ENCODE data around the gene RBM28. TPM values are rescaled to one million over a fixed set of nuclear protein-coding genes. Genes with fewer than 3 reads are reported as not detected.
A peak's percentile ranks its signal among the peaks of the same experiment; 100 is the strongest.

RBM28 gene
- total RNA-seq, 2 experiments from 2014 or later: 55.0 to 55.2 TPM

DNA sequence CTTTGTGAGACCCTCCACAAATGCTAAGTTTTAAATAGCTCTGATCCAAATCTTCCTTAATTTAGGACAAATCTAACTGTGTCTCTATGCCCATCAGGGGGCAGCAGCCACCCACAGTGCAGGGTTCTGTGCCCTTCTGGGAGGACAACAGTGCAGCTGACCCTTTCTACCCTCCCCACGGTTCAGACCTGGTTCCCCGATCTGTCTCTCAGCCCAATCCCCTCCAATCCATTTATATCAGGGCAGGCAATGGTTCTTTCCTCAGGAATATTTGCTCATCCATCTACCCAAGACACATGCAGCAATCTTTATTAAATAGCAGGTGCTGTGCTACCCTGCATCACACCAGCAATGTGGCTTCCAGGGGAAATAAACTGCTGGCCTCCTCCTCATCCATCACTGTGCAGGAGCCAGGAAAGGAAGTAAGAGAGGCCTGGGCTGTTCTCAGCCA lies 4.0 kb upstream of the RBM28 start:
- ATAC-seq: no peak
- intact Hi-C loops (cut with DNase I, micrococcal nuclease): loop anchor here (1.0 to 10.0 kb wide), 4 partner anchors 15 to 107 kb away; partner anchors contain the start of gene HILPDA (in 1 of the 2)
- Mint-ChIP-seq H3K4me1 (peaks cover 8% of the 10 kb centered on the region), H3K36me3 (ENCODE audit: low read depth) (no peaks in the 10 kb centered on the region), H3K9me3 (ENCODE audit: low read depth) (no peaks in the 10 kb centered on the region), H3K27me3 (peaks cover 16% of the 10 kb centered on the region), H3K27ac (no peak overlapping the region), H3K4me3 (no peak overlapping the region)
- ChIA-PET POLR2A (interaction anchor here (1.4 kb wide), 1 partner anchor 40 kb away, joined by 4 read pairs; no protein-coding TSS in a partner anchor), CTCF (interaction anchor here (0.6 to 8.8 kb wide), 25 partner anchors 9 to 202 kb away, joined by 3 to 321 read pairs (median 5); partner anchors contain the start of gene PRRT4)
- DNase-seq: peak; percentile 77

DNA sequence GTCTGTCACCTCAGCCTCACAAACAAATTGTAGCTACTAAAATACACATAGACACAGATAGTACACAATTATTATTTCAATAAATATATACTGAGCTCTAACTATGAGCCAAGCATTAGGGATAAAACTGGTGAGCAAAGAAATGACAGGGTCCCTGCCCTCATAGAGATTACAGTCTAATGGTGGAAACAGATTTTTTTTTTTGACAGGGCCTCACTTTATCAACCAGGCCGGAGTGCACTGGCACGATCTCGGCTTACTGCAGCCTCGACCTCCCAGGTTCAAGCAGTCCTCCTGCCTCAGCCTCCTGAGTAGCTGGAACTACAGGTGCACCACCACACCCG lies 695 bp upstream of the RBM28 start:
- H3K27ac Mint-ChIP-seq: no peak overlapping the region
- CTCF ChIA-PET: interaction anchor here (0.7 to 8.8 kb wide), 16 partner anchors 9 to 1480 kb away, joined by 3 to 321 read pairs (median 4); partner anchors contain the start of gene METTL2B
- DNase-seq (no peak), ATAC-seq (no peak)
- H3K4me1 Mint-ChIP-seq: peaks cover 25% of the 10 kb centered on the region
- POLR2A ChIA-PET: interaction anchor here (0.6 to 1.1 kb wide), 2 partner anchors 63 to 131 kb away, joined by 4 to 6 read pairs; no protein-coding TSS in a partner anchor
- H3K36me3 Mint-ChIP-seq (ENCODE audit: low read depth): peaks cover 7% of the 10 kb centered on the region
- no peaks in the 10 kb centered on the region for H3K9me3 Mint-ChIP-seq (ENCODE audit: low read depth)
- H3K27me3 Mint-ChIP-seq: peaks cover 9% of the 10 kb centered on the region
- intact Hi-C loops (cut with DNase I, micrococcal nuclease): loop anchor here (5.0 to 10.0 kb wide), 4 partner anchors 110 to 952 kb away; partner anchors contain the start of genes ZNF800 (in 2 of the 2), HILPDA (in 1 of the 2) and METTL2B (in 1 of the 2)
- H3K4me3 Mint-ChIP-seq: no peak overlapping the region

DNA sequence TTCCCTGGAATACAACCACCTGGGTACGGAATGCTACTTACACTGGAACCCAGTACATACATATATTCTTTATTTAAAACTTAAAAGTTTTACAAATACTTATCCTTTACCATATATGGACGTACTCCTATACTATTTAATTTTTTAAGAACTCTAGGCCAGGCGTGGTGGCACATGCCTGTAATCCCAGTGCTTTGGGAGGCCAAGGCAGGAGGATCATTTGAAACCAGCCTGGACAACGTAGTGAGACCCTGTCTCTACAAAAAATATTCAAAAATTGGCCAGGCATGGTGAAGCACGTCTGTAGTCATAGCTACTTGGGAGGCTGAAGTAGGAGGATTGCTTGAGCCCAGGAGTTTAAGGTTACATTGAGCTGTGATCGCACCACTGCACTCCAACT lies 2.0 kb downstream of the RBM28 start:
- DNase-seq: no peak
- no peak overlapping the region for H3K27ac Mint-ChIP-seq
- no peaks in the 10 kb centered on the region for H3K27me3 Mint-ChIP-seq
- ATAC-seq: no peak
- POLR2A ChIA-PET: no interaction called here
- peaks cover 25% of the 10 kb centered on the region for H3K4me1 Mint-ChIP-seq
- H3K36me3 Mint-ChIP-seq (ENCODE audit: low read depth): peaks cover 22% of the 10 kb centered on the region
- intact Hi-C loops (cut with DNase I, micrococcal nuclease): loop anchor here (5.0 to 10.0 kb wide), 4 partner anchors 113 to 949 kb away; partner anchors contain the start of genes ZNF800 (in 2 of the 2), HILPDA (in 1 of the 2) and METTL2B (in 1 of the 2)
- H3K9me3 Mint-ChIP-seq (ENCODE audit: low read depth): no peaks in the 10 kb centered on the region
- CTCF ChIA-PET: interaction anchor here (0.8 to 1.0 kb wide), 3 partner anchors 7 to 58 kb away, joined by 3 to 4 read pairs (median 4); no protein-coding TSS in a partner anchor
- peak overlapping the region; percentile 84 for H3K4me3 Mint-ChIP-seq

DNA sequence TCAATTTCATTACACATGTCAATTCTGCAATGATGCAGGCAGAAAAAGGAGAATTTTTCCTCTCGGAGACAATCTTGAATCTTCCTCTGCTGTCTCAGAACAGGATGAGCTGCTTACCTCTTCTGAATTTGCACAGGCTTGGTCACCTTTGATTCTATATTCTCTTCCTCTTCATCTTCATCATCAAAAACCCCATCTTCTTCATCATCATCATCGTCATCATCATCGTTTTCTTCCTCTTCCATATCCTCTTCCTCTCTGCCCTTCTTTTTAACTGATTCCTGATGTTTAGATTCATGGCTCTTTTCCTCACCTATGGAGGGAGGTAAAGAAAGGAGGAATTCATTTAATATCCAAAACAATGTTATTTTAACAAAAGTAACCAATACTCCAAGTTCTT lies 8.0 kb downstream of the RBM28 start:
- intact Hi-C loops (cut with DNase I, micrococcal nuclease): no loop called here
- Mint-ChIP-seq H3K27me3 (no peaks in the 10 kb centered on the region), H3K4me3 (no peak overlapping the region), H3K9me3 (ENCODE audit: low read depth) (no peaks in the 10 kb centered on the region), H3K4me1 (peaks cover 5% of the 10 kb centered on the region), H3K27ac (no peak overlapping the region), H3K36me3 (ENCODE audit: low read depth) (peaks cover 55% of the 10 kb centered on the region)
- CTCF ChIA-PET: interaction anchor here (2.1 kb wide), 1 partner anchor 8 kb away, joined by 7 read pairs; the partner anchor contains the start of gene RBM28
- DNase-seq (no peak), ATAC-seq (no peak)
- POLR2A ChIA-PET: no interaction called here

DNA sequence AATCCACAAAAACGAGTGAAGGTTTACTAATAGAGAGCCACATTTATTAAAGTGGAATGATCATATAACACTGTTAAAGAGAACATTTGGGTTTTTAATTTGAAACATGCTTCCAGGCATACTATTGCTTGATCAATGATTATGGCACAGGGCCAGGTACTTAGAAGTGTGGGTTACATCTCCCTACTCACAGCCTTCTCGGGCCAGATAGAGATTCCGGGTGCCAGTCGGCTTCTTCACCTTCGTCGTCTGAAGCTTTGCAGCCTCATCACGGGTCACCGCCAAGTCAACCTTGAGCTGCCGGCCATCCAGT lies 19.4 kb downstream of the RBM28 start:
- H3K9me3 Mint-ChIP-seq (ENCODE audit: low read depth): no peaks in the 10 kb centered on the region
- H3K4me1 Mint-ChIP-seq: peaks cover 12% of the 10 kb centered on the region
- ATAC-seq (no peak), DNase-seq (no peak)
- H3K4me3 Mint-ChIP-seq: no peak overlapping the region
- CTCF ChIA-PET: interaction anchor here (0.6 to 1.1 kb wide), 2 partner anchors 62 to 307 kb away, joined by 3 read pairs; no protein-coding TSS in a partner anchor
- H3K27ac Mint-ChIP-seq: no peak overlapping the region
- H3K27me3 Mint-ChIP-seq: no peaks in the 10 kb centered on the region
- POLR2A ChIA-PET: no interaction called here
- intact Hi-C loops (cut with DNase I, micrococcal nuclease): loop anchor here in 1 of 2 experiments (5.0 kb wide), 1 partner anchor 617 kb away; no protein-coding TSS in a partner anchor
- H3K36me3 Mint-ChIP-seq (ENCODE audit: low read depth): peaks cover 49% of the 10 kb centered on the region

- peaks cover 51% of the 10 kb centered on the region for H3K36me3 Mint-ChIP-seq (ENCODE audit: low read depth)
- ATAC-seq (no peak), DNase-seq (no peak)
- peaks cover 12% of the 10 kb centered on the region for H3K4me1 Mint-ChIP-seq
- intact Hi-C loops (cut with DNase I, micrococcal nuclease): loop anchor here in 1 of 2 experiments (5.0 kb wide), 1 partner anchor 616 kb away; no protein-coding TSS in a partner anchor
- POLR2A ChIA-PET: no interaction called here
- no peak overlapping the region for H3K27ac Mint-ChIP-seq
- CTCF ChIA-PET: interaction anchor here (0.6 to 1.1 kb wide), 2 partner anchors 63 to 307 kb away, joined by 3 read pairs; no protein-coding TSS in a partner anchor
- H3K9me3 Mint-ChIP-seq (ENCODE audit: low read depth): no peaks in the 10 kb centered on the region
- H3K4me3 Mint-ChIP-seq: no peak overlapping the region
- H3K27me3 Mint-ChIP-seq: no peaks in the 10 kb centered on the region
These were observed 20.0 kb downstream of the RBM28 start for GRCh38 chr7:128323459-128324367.

- ChIA-PET POLR2A (no interaction called here), CTCF (interaction anchor here (0.9 to 1.7 kb wide), 6 partner anchors 8 to 113 kb away, joined by 3 to 6 read pairs (median 4); partner anchors contain the start of gene RBM28)
- no peak overlapping the region for H3K27ac Mint-ChIP-seq
- intact Hi-C loops (cut with DNase I, micrococcal nuclease): loop anchor here in 1 of 2 experiments (5.0 kb wide), 1 partner anchor 616 kb away; no protein-coding TSS in a partner anchor
- no peak for DNase-seq
- ATAC-seq: no peak
- no peaks in the 10 kb centered on the region for H3K9me3 Mint-ChIP-seq (ENCODE audit: low read depth)
- no peaks in the 10 kb centered on the region for H3K27me3 Mint-ChIP-seq
- H3K36me3 Mint-ChIP-seq (ENCODE audit: low read depth): peaks cover 52% of the 10 kb centered on the region
- peaks cover 12% of the 10 kb centered on the region for H3K4me1 Mint-ChIP-seq
- no peak overlapping the region for H3K4me3 Mint-ChIP-seq
These were observed 20.7 kb downstream of the RBM28 start for GRCh38 chr7:128323040-128323439.

GRCh38 chr7:128322040-128322643 lies 21.6 kb downstream of the RBM28 start:
- ATAC-seq (peak; percentile 61), DNase-seq (peak; percentile 15)
- ChIA-PET CTCF (interaction anchor here (0.7 to 1.7 kb wide), 8 partner anchors 9 to 112 kb away, joined by 3 to 6 read pairs (median 4); partner anchors contain the start of gene RBM28), POLR2A (interaction anchor here (0.5 kb wide), 1 partner anchor 729 kb away, joined by 3 read pairs; no protein-coding TSS in a partner anchor)
- Mint-ChIP-seq H3K27me3 (no peaks in the 10 kb centered on the region), H3K9me3 (ENCODE audit: low read depth) (no peaks in the 10 kb centered on the region), H3K36me3 (ENCODE audit: low read depth) (peaks cover 61% of the 10 kb centered on the region), H3K27ac (no peak overlapping the region), H3K4me3 (no peak overlapping the region), H3K4me1 (peaks cover 12% of the 10 kb centered on the region)
- intact Hi-C loops (cut with DNase I, micrococcal nuclease): loop anchor here in 1 of 2 experiments (5.0 kb wide), 1 partner anchor 615 kb away; no protein-coding TSS in a partner anchor

DNA sequence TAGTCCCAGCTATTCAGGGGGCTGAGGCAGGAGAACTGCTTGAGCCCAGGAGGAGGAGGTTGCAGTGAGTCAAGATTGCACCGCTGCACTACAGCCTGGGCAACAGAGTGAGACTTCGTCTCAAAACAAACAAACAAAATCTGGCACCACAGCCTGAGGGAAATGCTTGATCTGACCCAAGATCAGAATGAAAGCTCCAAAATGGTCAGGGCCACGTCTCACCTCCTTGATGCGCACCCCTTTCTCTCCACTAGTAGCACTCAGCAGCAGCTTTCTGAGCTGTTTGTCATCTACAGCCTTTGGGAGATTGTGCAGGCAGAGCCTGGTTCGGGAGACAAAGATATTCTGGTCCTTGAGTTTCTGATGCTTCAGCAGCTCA lies 22.7 kb downstream of the RBM28 start:
- Mint-ChIP-seq H3K27me3 (no peaks in the 10 kb centered on the region), H3K9me3 (ENCODE audit: low read depth) (no peaks in the 10 kb centered on the region), H3K4me3 (no peak overlapping the region), H3K4me1 (peaks cover 12% of the 10 kb centered on the region), H3K36me3 (ENCODE audit: low read depth) (peaks cover 61% of the 10 kb centered on the region), H3K27ac (peak overlapping the region; percentile 22)
- intact Hi-C loops (cut with DNase I, micrococcal nuclease): loop anchor here in 1 of 2 experiments (5.0 kb wide), 1 partner anchor 614 kb away; no protein-coding TSS in a partner anchor
- DNase-seq: no peak
- ATAC-seq: no peak
- CTCF ChIA-PET: interaction anchor here (0.6 to 1.7 kb wide), 4 partner anchors 10 to 707 kb away, joined by 3 to 6 read pairs (median 4); no protein-coding TSS in a partner anchor
- POLR2A ChIA-PET: no interaction called here

- Mint-ChIP-seq H3K36me3 (ENCODE audit: low read depth) (peaks cover 61% of the 10 kb centered on the region), H3K4me3 (no peak overlapping the region), H3K4me1 (peaks cover 12% of the 10 kb centered on the region), H3K27ac (no peak overlapping the region), H3K9me3 (ENCODE audit: low read depth) (no peaks in the 10 kb centered on the region), H3K27me3 (no peaks in the 10 kb centered on the region)
- ATAC-seq (no peak), DNase-seq (no peak)
- intact Hi-C loops (cut with DNase I, micrococcal nuclease): no loop called here
- ChIA-PET CTCF (no interaction called here), POLR2A (no interaction called here)
These were observed 25.0 kb downstream of the RBM28 start for GRCh38 chr7:128318691-128319090.

DNA sequence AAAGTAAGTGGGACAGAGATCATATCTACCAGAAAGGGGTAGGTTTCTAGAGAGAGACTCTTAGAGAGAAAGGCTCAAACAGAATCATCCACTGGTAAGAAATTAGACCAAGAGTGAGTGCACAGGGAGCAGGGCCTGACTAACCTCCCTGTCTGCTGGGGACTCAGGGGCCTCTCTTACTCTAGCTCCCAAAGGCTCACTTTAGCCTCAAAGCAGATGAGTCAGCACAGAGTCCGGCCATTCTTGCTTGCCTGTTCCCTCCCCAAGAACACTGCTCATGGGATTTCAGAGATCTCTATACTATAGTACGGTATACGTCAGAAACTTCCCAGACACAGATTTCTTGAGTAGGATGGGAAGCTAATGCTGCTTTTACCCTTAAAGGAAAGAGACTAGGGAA lies 32.7 kb downstream of the RBM28 start:
- ChIA-PET POLR2A (no interaction called here), CTCF (no interaction called here)
- H3K4me3 Mint-ChIP-seq: no peak overlapping the region
- no peak overlapping the region for H3K27ac Mint-ChIP-seq
- no peak for ATAC-seq
- DNase-seq: no peak
- H3K9me3 Mint-ChIP-seq (ENCODE audit: low read depth): no peaks in the 10 kb centered on the region
- peaks cover 60% of the 10 kb centered on the region for H3K36me3 Mint-ChIP-seq (ENCODE audit: low read depth)
- no peaks in the 10 kb centered on the region for H3K27me3 Mint-ChIP-seq
- H3K4me1 Mint-ChIP-seq: no peaks in the 10 kb centered on the region
- intact Hi-C loops (cut with DNase I, micrococcal nuclease): no loop called here

Measured in activated CD4-positive, alpha-beta T cell treated with anti-CD3 and anti-CD28 coated beads for 36 hours (primary cell).